Astrocyte (in vitro differentiated cells and primary cell): ENCODE data around the gene ARHGDIA.

Source experiments
- CTCF ChIP-seq: IDR thresholded peaks from 2 replicates; pipeline ENCODE4 v1.5.1; 2011; ENCODE audit warnings: low read depth, mild to moderate bottlenecking, inconsistent platforms, low read length, moderate library complexity; ENCODE audit not compliant: insufficient read depth
- EZH2 ChIP-seq: IDR thresholded peaks from 2 replicates; pipeline ENCODE4 v1.6.1; 2012; ENCODE audit warnings: mild to moderate bottlenecking, low read length, inconsistent platforms; ENCODE audit not compliant: insufficient read depth

DNA sequence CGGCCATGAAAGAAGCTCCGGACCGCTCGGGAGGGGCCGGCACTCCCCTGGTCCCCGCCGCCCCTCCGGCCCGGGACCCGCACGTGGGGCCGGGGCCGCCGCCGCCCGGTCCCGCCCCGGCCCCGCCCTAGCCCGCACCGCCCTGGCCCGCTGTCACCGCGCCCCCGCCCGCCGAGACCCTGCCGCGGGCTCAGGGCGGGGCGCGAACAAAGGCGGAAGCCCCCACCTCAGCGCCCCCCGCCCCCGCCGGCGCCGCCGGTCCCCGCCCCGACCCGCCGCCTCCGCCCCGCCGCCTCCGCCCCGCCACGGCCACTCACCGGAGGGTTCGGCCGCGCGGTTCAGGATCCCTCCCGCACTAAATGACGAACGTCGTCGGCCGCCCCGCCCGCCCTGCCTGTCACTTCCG, at the start of gene ARHGDIA:
- TF ChIP-seq EZH2 = no peak
- TF ChIP-seq CTCF = no peak
